Measurements from ENCODE around the gene TMEM238. TPM values are rescaled to one million over a fixed set of nuclear protein-coding genes. Genes with fewer than 3 reads are reported as not detected.

TMEM238 gene
- total and polyA plus RNA-seq, 9 of the 15 experiments (the other 6 are each of a cell fraction or from before 2014, with no cell fraction given), result 0.18 to 5.1 (median 1.3) TPM; not detected in 4

GRCh38 chr19:55383279-55384130, 587 bp downstream of the TMEM238 start (continued):
- TF ChIP-seq ZBTB40 (IDR thresholded peaks at IDR 0.05), result peak; percentile 60
- no peak for TF ChIP-seq ZBTB40 (CRISPR knock-in tag; IDR thresholded peaks at IDR 0.05)
- TF ChIP-seq TEAD2 (tag; IDR thresholded peaks at IDR 0.05), result no peak
- no peak for TF ChIP-seq EWSR1 (IDR thresholded peaks at IDR 0.05; ENCODE audit: borderline replicate concordance, low read depth, partially characterized antibody)
- TF ChIP-seq ZBTB9 (CRISPR knock-in tag; IDR thresholded peaks at IDR 0.05), result 0 out of 2 replicates have a peak, but pooled peaks have one; percentile 34
- peak; percentile 69 to 98 for TF ChIP-seq E2F6 (IDR thresholded peaks at IDR 0.05; ENCODE audit: borderline replicate concordance in 1 of 2, extremely low read depth in 1 of 2, insufficient read depth in 1 of 2, insufficient read length in 1 of 2, low read depth in 1 of 2, low read length in 1 of 2, poor library complexity in 1 of 2, severe bottlenecking in 1 of 2)
- TF ChIP-seq ZEB2 (IDR thresholded peaks at IDR 0.05), result no peak
- 0 out of 2 replicates have a peak, but pooled peaks have one; percentile 17 for TF ChIP-seq CUX1 (CRISPR knock-in tag; IDR thresholded peaks at IDR 0.05)

Data from K562 (cell line).